GM12878 (cell line): ENCODE measurements around the gene SHC2.

Source experiments
- POLR2A ChIP-seq: IDR thresholded peaks from 2 replicates; pipeline ENCODE4 v1.6.1; 2011; ENCODE audit warnings: low read depth, mild to moderate bottlenecking, low read length
- STAT3 ChIP-seq: IDR thresholded peaks from 2 replicates; pipeline ENCODE4 v1.6.1; 2011; ENCODE audit warnings: low read depth, low read length, improper control_type of control experiment
- TAF1 ChIP-seq: IDR thresholded peaks from 2 replicates; pipeline ENCODE4 v1.6.1; 2011; ENCODE audit warnings: mild to moderate bottlenecking, low read depth, low read length, borderline replicate concordance
- TF ChIP-seq, protein P1 (sequence below): IDR thresholded peaks from 2 replicates; pipeline ENCODE4 v1.6.1; 2012; ENCODE audit warnings: mild to moderate bottlenecking, low read depth, low read length

DNA sequence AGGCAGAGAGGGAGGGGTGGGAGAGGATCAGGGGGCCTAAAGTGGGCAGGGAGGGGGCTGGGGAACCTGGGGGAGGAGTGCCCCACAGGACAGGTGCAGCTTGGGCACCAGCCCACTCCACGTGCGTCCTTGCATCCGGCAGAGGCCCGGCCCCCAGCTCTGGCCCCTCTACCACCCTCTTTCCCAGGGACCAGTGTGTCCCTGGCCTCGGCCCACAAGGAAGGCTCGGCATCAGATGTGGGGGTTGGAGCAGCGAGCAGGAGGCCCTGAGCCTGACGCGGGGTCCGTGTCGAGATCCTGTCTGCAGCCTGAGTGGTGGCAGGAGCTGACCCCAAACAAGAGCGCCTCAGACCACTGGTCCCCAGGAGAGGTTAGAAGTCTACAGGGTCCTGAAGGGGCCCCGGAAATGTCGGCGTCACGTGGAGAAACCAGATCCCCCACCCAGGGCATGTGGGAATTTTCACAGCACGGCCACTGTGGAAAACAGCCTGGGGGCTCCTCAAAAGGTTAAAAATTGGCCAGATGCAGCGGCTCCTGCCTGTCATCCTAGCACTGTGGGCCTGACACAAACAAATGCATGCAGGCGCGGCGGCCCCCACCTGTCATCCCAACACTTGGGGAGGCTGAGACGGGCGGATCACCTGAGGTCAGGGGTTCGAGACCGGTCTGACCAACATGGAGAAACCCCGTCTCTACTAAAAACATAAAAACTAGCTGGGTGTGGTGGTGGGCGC is 21.5 kb downstream of the SHC2 start:
- TF ChIP-seq TAF1, result no peak
- no peak for TF ChIP-seq STAT3
- TF ChIP-seq, protein P1, sequence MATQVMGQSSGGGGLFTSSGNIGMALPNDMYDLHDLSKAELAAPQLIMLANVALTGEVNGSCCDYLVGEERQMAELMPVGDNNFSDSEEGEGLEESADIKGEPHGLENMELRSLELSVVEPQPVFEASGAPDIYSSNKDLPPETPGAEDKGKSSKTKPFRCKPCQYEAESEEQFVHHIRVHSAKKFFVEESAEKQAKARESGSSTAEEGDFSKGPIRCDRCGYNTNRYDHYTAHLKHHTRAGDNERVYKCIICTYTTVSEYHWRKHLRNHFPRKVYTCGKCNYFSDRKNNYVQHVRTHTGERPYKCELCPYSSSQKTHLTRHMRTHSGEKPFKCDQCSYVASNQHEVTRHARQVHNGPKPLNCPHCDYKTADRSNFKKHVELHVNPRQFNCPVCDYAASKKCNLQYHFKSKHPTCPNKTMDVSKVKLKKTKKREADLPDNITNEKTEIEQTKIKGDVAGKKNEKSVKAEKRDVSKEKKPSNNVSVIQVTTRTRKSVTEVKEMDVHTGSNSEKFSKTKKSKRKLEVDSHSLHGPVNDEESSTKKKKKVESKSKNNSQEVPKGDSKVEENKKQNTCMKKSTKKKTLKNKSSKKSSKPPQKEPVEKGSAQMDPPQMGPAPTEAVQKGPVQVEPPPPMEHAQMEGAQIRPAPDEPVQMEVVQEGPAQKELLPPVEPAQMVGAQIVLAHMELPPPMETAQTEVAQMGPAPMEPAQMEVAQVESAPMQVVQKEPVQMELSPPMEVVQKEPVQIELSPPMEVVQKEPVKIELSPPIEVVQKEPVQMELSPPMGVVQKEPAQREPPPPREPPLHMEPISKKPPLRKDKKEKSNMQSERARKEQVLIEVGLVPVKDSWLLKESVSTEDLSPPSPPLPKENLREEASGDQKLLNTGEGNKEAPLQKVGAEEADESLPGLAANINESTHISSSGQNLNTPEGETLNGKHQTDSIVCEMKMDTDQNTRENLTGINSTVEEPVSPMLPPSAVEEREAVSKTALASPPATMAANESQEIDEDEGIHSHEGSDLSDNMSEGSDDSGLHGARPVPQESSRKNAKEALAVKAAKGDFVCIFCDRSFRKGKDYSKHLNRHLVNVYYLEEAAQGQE, result no peak
- TF ChIP-seq POLR2A, result no peak
